H9 (cell line): ENCODE results near the gene TBXA2R. TPM values are rescaled to one million over a fixed set of nuclear protein-coding genes. Genes with fewer than 3 reads are reported as not detected.

Source experiments
- DNase-seq: peaks from one replicate; pipeline ENCODE4 v3.0.0-alpha.2; 2017
- H2AFZ ChIP-seq: one replicate; pipeline ENCODE4 v1.6.1; 2013; ENCODE audit warnings: mild to moderate bottlenecking, low read length, control low read depth, moderate library complexity
- H2AK5ac ChIP-seq: 2 replicates; pipeline ENCODE4 v1.6.1; 2013; ENCODE audit warnings: low read length, control low read depth, mixed read lengths; ENCODE audit not compliant: insufficient read length
- H2BK120ac ChIP-seq: one replicate; pipeline ENCODE4 v1.6.1; 2013; ENCODE audit warnings: low read depth, mild to moderate bottlenecking, low read length, control low read depth, inconsistent platforms; ENCODE audit not compliant: poor library complexity, severe bottlenecking
- H2BK12ac ChIP-seq: 2 replicates; pipeline ENCODE4 v1.6.1; 2013; ENCODE audit warnings: low read length, control low read depth, mixed read lengths, low read depth; ENCODE audit not compliant: insufficient read length
- H2BK15ac ChIP-seq: 2 replicates; pipeline ENCODE4 v1.6.1; 2013; ENCODE audit warnings: low read depth, low read length, control low read depth
- H2BK20ac ChIP-seq: one replicate; pipeline ENCODE4 v1.6.1; 2013; ENCODE audit warnings: low read depth, mild to moderate bottlenecking, low read length, control low read depth, inconsistent platforms; ENCODE audit not compliant: poor library complexity, severe bottlenecking
- H2BK5ac ChIP-seq: 2 replicates; pipeline ENCODE4 v1.6.1; 2013; ENCODE audit warnings: low read length, control low read depth, mixed read lengths; ENCODE audit not compliant: insufficient read length
- H3K14ac ChIP-seq: 2 replicates; pipeline ENCODE4 v1.6.1; 2013; ENCODE audit warnings: low read length, control low read depth; ENCODE audit not compliant: insufficient read depth
- H3K18ac ChIP-seq: 2 replicates; pipeline ENCODE4 v1.6.1; 2013; ENCODE audit warnings: low read depth, mild to moderate bottlenecking, mixed read lengths, low read length, control low read depth; ENCODE audit not compliant: insufficient read length
- H3K23ac ChIP-seq: 2 replicates; pipeline ENCODE4 v1.6.1; 2013; ENCODE audit warnings: low read length, control low read depth, mixed read lengths, low read depth; ENCODE audit not compliant: insufficient read length
- H3K23me2 ChIP-seq: 2 replicates; pipeline ENCODE4 v1.6.1; 2013; ENCODE audit warnings: low read depth, mild to moderate bottlenecking, mixed read lengths, low read length, control low read depth; ENCODE audit not compliant: insufficient read length, poor library complexity, severe bottlenecking
- H3K27ac ChIP-seq: 2 replicates; pipeline ENCODE4 v1.5.1; 2013; ENCODE audit warnings: low read length, control low read depth, mixed read lengths, low read depth; ENCODE audit not compliant: insufficient read length
- H3K27me3 ChIP-seq: 2 replicates; pipeline ENCODE4 v1.6.1; 2013; ENCODE audit warnings: low read length, control low read depth, inconsistent platforms; ENCODE audit not compliant: insufficient read depth
- H3K4ac ChIP-seq: 2 replicates; pipeline ENCODE4 v1.6.1; 2013; ENCODE audit warnings: low read depth, mild to moderate bottlenecking, control low read depth, inconsistent platforms, low read length, moderate library complexity
- H3K4me1 ChIP-seq: 2 replicates; pipeline ENCODE4 v1.6.1; 2013; ENCODE audit warnings: low read length, control low read depth, inconsistent platforms; ENCODE audit not compliant: insufficient read depth
- H3K4me2 ChIP-seq: 2 replicates; pipeline ENCODE4 v1.6.1; 2013; ENCODE audit warnings: low read length, control low read depth, mixed read lengths; ENCODE audit not compliant: insufficient read length, insufficient read depth
- H3K56ac ChIP-seq: 2 replicates; pipeline ENCODE4 v1.6.1; 2013; ENCODE audit warnings: low read depth, mild to moderate bottlenecking, mixed read lengths, low read length, control low read depth; ENCODE audit not compliant: insufficient read length
- H3K79me1 ChIP-seq: 2 replicates; pipeline ENCODE4 v1.6.1; 2013; ENCODE audit warnings: low read depth, mild to moderate bottlenecking, moderate library complexity, low read length, control low read depth, inconsistent platforms; ENCODE audit not compliant: insufficient read depth, poor library complexity, severe bottlenecking
- H3K79me2 ChIP-seq: 2 replicates; pipeline ENCODE4 v1.6.1; 2013; ENCODE audit warnings: low read length, control low read depth, inconsistent platforms; ENCODE audit not compliant: insufficient read depth
- H3K9ac ChIP-seq: 2 replicates; pipeline ENCODE4 v1.6.1; 2013; ENCODE audit warnings: low read length, control low read depth, mixed read lengths; ENCODE audit not compliant: insufficient read length; ENCODE audit errors: extremely low read depth
- H3K9me3 ChIP-seq: one replicate; pipeline ENCODE4 v1.6.1; 2013; ENCODE audit warnings: low read depth, low read length, inconsistent platforms; ENCODE audit not compliant: control insufficient read depth
- H3T11ph ChIP-seq: one replicate; pipeline ENCODE4 v1.6.1; 2013; ENCODE audit warnings: mild to moderate bottlenecking, low read length, control low read depth, inconsistent platforms
- H4K20me1 ChIP-seq: one replicate; pipeline ENCODE4 v1.6.1; 2013; ENCODE audit not compliant: control insufficient read depth, insufficient read length, insufficient read depth
- H4K5ac ChIP-seq: 2 replicates; pipeline ENCODE4 v1.6.1; 2013; ENCODE audit warnings: low read depth, mild to moderate bottlenecking, mixed read lengths, low read length, control low read depth; ENCODE audit not compliant: insufficient read length
- H4K8ac ChIP-seq: replicated peaks from 2 replicates; pipeline ENCODE4 v1.6.1; 2013; ENCODE audit warnings: low read length, control low read depth, mixed read lengths, low read depth; ENCODE audit not compliant: insufficient read length
- H4K91ac ChIP-seq: 2 replicates; pipeline ENCODE4 v1.6.1; 2013; ENCODE audit warnings: low read depth, mild to moderate bottlenecking, moderate library complexity, mixed read lengths, low read length, control low read depth; ENCODE audit not compliant: insufficient read length
- H3K27ac Mint-ChIP-seq, 3 experiments: 2 replicates in 2 of 3; 3 replicates in 1 of 3; pipeline ENCODE4 v1.8.0; 2020 to 2021; ENCODE audit warnings: mixed read lengths in 3 of 3, mild to moderate bottlenecking in 1 of 3, moderate library complexity in 1 of 3
- H3K27me3 Mint-ChIP-seq: 2 replicates; pipeline ENCODE4 v1.8.0; 2021; ENCODE audit warnings: low read depth, mild to moderate bottlenecking, moderate library complexity, mixed read lengths
- H3K36me3 Mint-ChIP-seq, 3 experiments: 2 replicates in 2 of 3; 3 replicates in 1 of 3; pipeline ENCODE4 v1.8.0; 2020 to 2021; ENCODE audit warnings: low read depth in 3 of 3, mixed read lengths in 3 of 3; ENCODE audit not compliant: insufficient read depth in 1 of 3
- H3K4me1 Mint-ChIP-seq, 2 experiments: 2 replicates each; pipeline ENCODE4 v1.8.0; 2020; ENCODE audit warnings: mixed read lengths in 2 of 2
- H3K4me3 Mint-ChIP-seq, 2 experiments: 2 replicates in 1 of 2; 3 replicates in 1 of 2; pipeline ENCODE4 v1.8.0; 2020 to 2021; ENCODE audit warnings: mild to moderate bottlenecking in 2 of 2, mixed read lengths in 2 of 2, moderate library complexity in 1 of 2
- H3K9me3 Mint-ChIP-seq, 2 experiments: 2 replicates in 1 of 2; 3 replicates in 1 of 2; pipeline ENCODE4 v1.8.0; 2020; ENCODE audit warnings: mild to moderate bottlenecking in 2 of 2, mixed read lengths in 2 of 2, moderate library complexity in 1 of 2
- CTCF ChIP-seq: fragments of 200-600 bp; sonication (generic); conservative IDR thresholded peaks from 3 replicates; pipeline ENCODE4 v1.8.0; 2021; ENCODE audit warnings: antibody characterized with exemption, mild to moderate bottlenecking
- WGBS: extraction: QIAGEN DNeasy Blood & Tissue Kit; methylation state at CpG from one replicate; pipeline ENCODE4 v1.1.7; 2013; ENCODE audit warnings: missing lambda C conversion rate, low lambda C conversion rate, mixed read lengths; ENCODE audit not compliant: insufficient read length; ENCODE audit errors: extremely low coverage; 5-methylcytosine and 5-hydroxymethylcytosine counted together
- total RNA-seq: library from RNA; stranded (reverse); gene quantifications from 2 replicates; pipeline ENCODE4 v1.2.1, GENCODE V29; 2021

Gene TBXA2R
- total RNA-seq, 1 experiment from 2014 or later: 0.63 TPM

- Histone ChIP-seq H2BK12ac (no peak overlapping the region), H3K56ac (no peak overlapping the region), H4K5ac (no peak overlapping the region), H3K79me2 (no peaks in the 10 kb centered on the region), H3K23ac (no peak overlapping the region), H3K4me1 (no peaks in the 10 kb centered on the region), H4K91ac (no peak overlapping the region), H3K18ac (no peak overlapping the region), H2BK20ac (no peak overlapping the region), H3T11ph (no peak overlapping the region), H4K20me1 (no peaks in the 10 kb centered on the region), H3K23me2 (no peaks in the 10 kb centered on the region), H3K9me3 (no peaks in the 10 kb centered on the region), H2BK120ac (no peak overlapping the region), H4K8ac (no peak overlapping the region), H2BK5ac (no peak overlapping the region), H2AFZ (no peak overlapping the region), H3K14ac (no peak overlapping the region; the same call in 1 of the 2 replicates), H2BK15ac (no peak overlapping the region), H3K79me1 (no peaks in the 10 kb centered on the region), H2AK5ac (no peak overlapping the region), H3K27me3 (no peaks in the 10 kb centered on the region), H3K4ac (no peak overlapping the region), H3K4me2 (no peak overlapping the region), H3K27ac (no peak overlapping the region), H3K9ac (no peak overlapping the region)
- no CpG with 5 or more reads among the region's 20 CpGs for WGBS
- H3K27ac Mint-ChIP-seq: no peak overlapping the region
- H3K4me3 Mint-ChIP-seq: no peak overlapping the region
- H3K4me1 Mint-ChIP-seq: no peaks in the 10 kb centered on the region
- no peak for DNase-seq
- no peaks in the 10 kb centered on the region; a peak in 1 of 5 replicates for H3K9me3 Mint-ChIP-seq
- H3K27me3 Mint-ChIP-seq: no peaks in the 10 kb centered on the region
- no peak for TF ChIP-seq CTCF
- peaks cover 8 to 24% (median 16%) of the 10 kb centered on the region in 3 experiments; a peak in 6 of 7 replicates for H3K36me3 Mint-ChIP-seq
These were observed 30.3 kb upstream of the TBXA2R start for GRCh38 chr19:3636962-3637361.
